ENCODE data around the gene WSCD2. TPM values are rescaled to one million over a fixed set of nuclear protein-coding genes. Genes with fewer than 3 reads are reported as not detected.

The WSCD2 gene
- total and polyA plus RNA-seq, 9 donors, result under 0.01 to 2.6 (median 0.53) TPM; not detected in 1

DNA sequence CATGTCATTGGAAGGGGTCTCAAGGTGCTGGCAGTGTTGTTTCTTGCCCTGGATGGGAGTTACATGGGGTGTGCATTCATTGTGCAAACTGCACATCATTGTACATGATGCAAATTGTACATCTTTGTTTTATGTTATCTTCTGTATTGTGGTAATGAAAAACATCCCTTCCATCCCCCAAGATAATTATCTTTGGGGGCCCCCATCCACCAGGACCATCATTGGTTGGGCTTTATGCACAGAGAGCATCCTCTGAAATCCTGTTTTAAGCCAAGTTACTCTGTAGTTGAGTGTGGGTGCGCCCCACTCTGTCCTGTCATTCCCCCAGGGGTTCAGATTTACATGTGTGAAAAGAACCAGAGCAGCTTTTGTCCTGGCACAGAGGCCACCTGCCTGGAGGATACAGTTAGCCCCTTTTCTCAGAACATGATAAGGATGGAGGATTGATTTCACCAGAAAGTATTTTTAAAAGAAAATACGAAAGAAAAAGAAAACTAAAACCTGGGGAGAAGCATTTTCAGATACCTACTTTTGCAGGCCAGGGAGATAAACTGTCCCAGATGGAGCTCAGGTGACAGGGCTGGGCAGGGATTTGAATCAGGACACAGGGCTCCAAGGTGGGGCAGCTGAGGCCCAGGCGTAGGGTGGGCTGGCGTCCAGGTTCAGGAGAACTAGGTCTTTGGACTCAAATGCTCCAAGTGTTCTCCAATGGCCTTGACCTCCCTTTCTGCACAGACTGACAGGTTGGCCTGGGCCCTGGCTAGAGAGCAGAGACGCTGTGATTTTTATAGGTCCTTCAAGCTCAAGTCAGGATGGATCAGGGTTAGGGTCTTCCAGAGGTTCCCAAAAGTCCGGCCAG, 17.2 kb downstream of the WSCD2 start:
- WGBS, 3 donors, result 51 to 54% (median 54%) methylated on average over 6 of the region's 6 CpGs
- H3K27me3 ChIP-seq, result no peaks in the 10 kb centered on the region
- no peaks in the 10 kb centered on the region for H3K36me3 ChIP-seq
- no peak for DNase-seq
- TF ChIP-seq CTCF (IDR thresholded peaks at IDR 0.05) (no peak), POLR2A (IDR thresholded peaks at IDR 0.05) (no peak)
- H3K9me3 ChIP-seq, result no peaks in the 10 kb centered on the region
- intact Hi-C loops (cut with DNase I), result no loop called here
- no peaks in the 10 kb centered on the region for H3K4me1 ChIP-seq (ENCODE audit: insufficient read depth)
- no peak overlapping the region for H3K27ac ChIP-seq
- no peak overlapping the region for H3K4me3 ChIP-seq

- H3K27ac ChIP-seq, result no peak overlapping the region
- TF ChIP-seq EP300 (IDR thresholded peaks at IDR 0.05), result no peak
- TF ChIP-seq POLR2A (IDR thresholded peaks at IDR 0.05), result no peak
- TF ChIP-seq CTCF (IDR thresholded peaks at IDR 0.05), result no peak
- intact Hi-C loops (cut with DNase I), result no loop called here
- no peaks in the 10 kb centered on the region for H3K9me3 ChIP-seq
- no peak for DNase-seq
- 66 to 76% (median 72%) methylated on average over 5 of the region's 5 CpGs for WGBS, 3 donors
- H3K27me3 ChIP-seq, result no peaks in the 10 kb centered on the region
- no peaks in the 10 kb centered on the region for H3K36me3 ChIP-seq
- no peak overlapping the region for H3K4me3 ChIP-seq
- no peaks in the 10 kb centered on the region for H3K4me1 ChIP-seq (ENCODE audit: insufficient read depth)
Measured at GRCh38 chr12:108147279-108147678, 18.2 kb downstream of the WSCD2 start.

- DNase-seq, result no peak
- Histone ChIP-seq H3K27ac (no peak overlapping the region), H3K4me3 (no peak overlapping the region), H3K9me3 (no peaks in the 10 kb centered on the region), H3K27me3 (no peaks in the 10 kb centered on the region), H3K36me3 (no peaks in the 10 kb centered on the region), H3K4me1 (ENCODE audit: insufficient read depth) (no peaks in the 10 kb centered on the region)
- 67 to 84% (median 68%) methylated on average over 3 of the region's 3 CpGs for WGBS, 3 donors
- intact Hi-C loops (cut with DNase I), result no loop called here
- TF ChIP-seq POLR2A (IDR thresholded peaks at IDR 0.05) (no peak), EP300 (IDR thresholded peaks at IDR 0.05) (no peak), CTCF (IDR thresholded peaks at IDR 0.05) (no peak)
Measured at GRCh38 chr12:108148521-108149074, 19.5 kb downstream of the WSCD2 start.

- 78 to 85% (median 82%) methylated on average over 7 of the region's 7 CpGs for WGBS, 3 donors
- H3K9me3 ChIP-seq, result no peaks in the 10 kb centered on the region
- H3K27me3 ChIP-seq, result no peaks in the 10 kb centered on the region
- DNase-seq, result no peak
- no peaks in the 10 kb centered on the region for H3K4me1 ChIP-seq (ENCODE audit: insufficient read depth)
- H3K27ac ChIP-seq, result no peak overlapping the region
- intact Hi-C loops (cut with DNase I), result no loop called here
- H3K36me3 ChIP-seq, result no peaks in the 10 kb centered on the region
- no peak for TF ChIP-seq POLR2A (IDR thresholded peaks at IDR 0.05)
- no peak for TF ChIP-seq CTCF (IDR thresholded peaks at IDR 0.05)
- TF ChIP-seq EP300 (IDR thresholded peaks at IDR 0.05), result no peak
- no peak overlapping the region for H3K4me3 ChIP-seq
Measured at GRCh38 chr12:108150436-108150835, 21.3 kb downstream of the WSCD2 start.

Measured in ovary (tissue), 9 donors.